OCI-LY7 (cell line): ENCODE measurements around the gene HJURP. TPM values are rescaled to one million over a fixed set of nuclear protein-coding genes. Genes with fewer than 3 reads are reported as not detected.

Source experiments
- BruUV-seq: library from RNA; stranded (reverse); fragments of 400-500 nt; replicated peaks from 2 replicates; lab custom pipeline; 2021; lab: Mats Ljungman, UMichigan
- CTCF ChIA-PET: fragments of 300-600 bp; sonication (Branson Sonifier 250); formaldehyde crosslinking; loops from one replicate; lab custom pipeline; 2022; ENCODE audit warnings: antibody characterized with exemption; ENCODE audit not compliant: unreplicated experiment; lab: Charles Lee
- POLR2A ChIA-PET: fragments of 300-600 bp; sonication (Branson Sonifier 250); formaldehyde crosslinking; loops from one replicate; lab custom pipeline; 2022; ENCODE audit warnings: antibody characterized with exemption; lab: Charles Lee
- DNase-seq: peaks from one replicate; pipeline ENCODE4 v3.0.0-alpha.2; 2015; ENCODE audit warnings: low spot score
- H2AFZ ChIP-seq: fragments of 200-600 bp; sonication (generic), shearing (Covaris generic); 2 replicates; pipeline ENCODE4 v1.6.1; 2014; ENCODE audit warnings: mild to moderate bottlenecking, antibody characterized with exemption, low read length, moderate library complexity
- H3K27ac ChIP-seq: fragments of 200-600 bp; sonication (generic); 2 replicates; pipeline ENCODE4 v1.5.1; 2014; ENCODE audit warnings: mixed run types, low read depth, mild to moderate bottlenecking, moderate library complexity, low read length, inconsistent platforms; ENCODE audit not compliant: poor library complexity, severe bottlenecking
- H3K36me3 ChIP-seq: fragments of 200-600 bp; sonication (generic); 2 replicates; pipeline ENCODE4 v1.6.1; 2014; ENCODE audit warnings: mild to moderate bottlenecking, antibody characterized with exemption, low read length, moderate library complexity, mixed read lengths; ENCODE audit not compliant: insufficient read depth
- H3K4me1 ChIP-seq: fragments of 200-600 bp; sonication (generic); 2 replicates; pipeline ENCODE4 v1.5.1; 2014; ENCODE audit warnings: mild to moderate bottlenecking, low read length; ENCODE audit not compliant: insufficient read depth, poor library complexity, severe bottlenecking
- H3K4me2 ChIP-seq: fragments of 200-600 bp; sonication (generic); 2 replicates; pipeline ENCODE4 v1.6.1; 2014; ENCODE audit warnings: mild to moderate bottlenecking, low read length
- H3K4me3 ChIP-seq: fragments of 200-600 bp; sonication (generic); 2 replicates; pipeline ENCODE4 v1.5.1; 2014; ENCODE audit warnings: mild to moderate bottlenecking, low read depth, low read length; ENCODE audit not compliant: poor library complexity, severe bottlenecking
- H3K79me2 ChIP-seq: fragments of 200-600 bp; sonication (generic); 2 replicates; pipeline ENCODE4 v1.6.1; 2016; ENCODE audit warnings: low read depth, mild to moderate bottlenecking, low read length, moderate library complexity, mixed read lengths; ENCODE audit not compliant: insufficient read depth
- H3K9me2 ChIP-seq: fragments of 200-600 bp; sonication (generic); 2 replicates; pipeline ENCODE4 v1.6.1; 2016; ENCODE audit warnings: mild to moderate bottlenecking, low read length, mixed read lengths; ENCODE audit not compliant: insufficient read depth
- H3K9me3 ChIP-seq: fragments of 200-600 bp; sonication (generic); 2 replicates; pipeline ENCODE4 v1.6.1; 2014; ENCODE audit warnings: mild to moderate bottlenecking, mixed run types, low read length, mixed read lengths
- H4K20me1 ChIP-seq: fragments of 200-600 bp; sonication (generic); 2 replicates; pipeline ENCODE4 v1.6.1; 2014; ENCODE audit warnings: mild to moderate bottlenecking, antibody characterized with exemption, low read length, moderate library complexity, mixed read lengths; ENCODE audit not compliant: insufficient read depth
- CTCF ChIP-seq: fragments of 200-600 bp; sonication (generic); conservative IDR thresholded peaks from 2 replicates; pipeline ENCODE4 v1.5.1; 2014; ENCODE audit warnings: mild to moderate bottlenecking, antibody characterized with exemption, low read length, moderate library complexity, mixed read lengths
- EZH2phosphoT487 ChIP-seq: fragments of 200-600 bp; sonication (generic); IDR thresholded peaks from 2 replicates; pipeline ENCODE4 v1.6.1; 2018; ENCODE audit warnings: low read depth, borderline replicate concordance, mild to moderate bottlenecking, mixed run types, antibody characterized with exemption, low read length, moderate library complexity, mixed read lengths
- intact Hi-C: fragments of 100-400 bp; cut with micrococcal nuclease; formaldehyde crosslinking; loops from one replicate; pipeline ENCODE4 v1.10.0; 2022; ENCODE audit not compliant: unreplicated experiment
- total RNA-seq, 2 experiments: library from RNA; depleted of rRNA in 1 of 2; stranded (reverse); fragments of >200 nt in 1 of 2; shearing (Covaris generic) in 1 of 2; gene quantifications; 2 replicates each; pipeline ENCODE4 v1.2.3, GENCODE V29; 2014 to 2022

Gene HJURP
- total RNA-seq, 2 experiments from 2014 or later, result 94.3 to 122 TPM

GRCh38 chr2:233794128-233794658, 60.1 kb downstream of the HJURP start:
- ChIA-PET CTCF (interaction anchor here (0.6 kb wide), 1 partner anchor 1445 kb away, joined by 3 read pairs; no protein-coding TSS in a partner anchor), POLR2A (no interaction called here)
- BruUV-seq, result no TSS peak
- Histone ChIP-seq H3K9me2 (no peaks in the 10 kb centered on the region), H3K4me3 (no peak overlapping the region), H3K27ac (no peak overlapping the region), H3K36me3 (no peaks in the 10 kb centered on the region), H3K9me3 (no peaks in the 10 kb centered on the region), H4K20me1 (no peaks in the 10 kb centered on the region), H3K4me2 (no peak overlapping the region), H3K4me1 (no peaks in the 10 kb centered on the region), H3K79me2 (no peaks in the 10 kb centered on the region), H2AFZ (no peak overlapping the region)
- TF ChIP-seq EZH2phosphoT487 (no peak), CTCF (no peak)
- intact Hi-C loops, result no loop called here
- DNase-seq, result no peak

GRCh38 chr2:233793465-233794127, 60.7 kb downstream of the HJURP start:
- H3K4me2 ChIP-seq, result no peak overlapping the region
- H3K4me3 ChIP-seq, result no peak overlapping the region
- H2AFZ ChIP-seq, result no peak overlapping the region
- no peaks in the 10 kb centered on the region for H3K4me1 ChIP-seq
- POLR2A ChIA-PET, result no interaction called here
- CTCF ChIA-PET, result interaction anchor here (0.6 kb wide), 1 partner anchor 1444 kb away, joined by 3 read pairs; no protein-coding TSS in a partner anchor
- intact Hi-C loops, result no loop called here
- H3K36me3 ChIP-seq, result no peaks in the 10 kb centered on the region
- H3K9me2 ChIP-seq, result no peaks in the 10 kb centered on the region
- H3K9me3 ChIP-seq, result no peaks in the 10 kb centered on the region
- no peaks in the 10 kb centered on the region for H3K79me2 ChIP-seq
- no peak for TF ChIP-seq CTCF
- TF ChIP-seq EZH2phosphoT487, result no peak
- no peak for DNase-seq
- no TSS peak for BruUV-seq
- no peak overlapping the region for H3K27ac ChIP-seq
- H4K20me1 ChIP-seq, result no peaks in the 10 kb centered on the region

- Histone ChIP-seq H3K9me2 (no peaks in the 10 kb centered on the region), H4K20me1 (no peaks in the 10 kb centered on the region), H3K27ac (no peak overlapping the region), H3K79me2 (no peaks in the 10 kb centered on the region), H2AFZ (no peak overlapping the region), H3K36me3 (no peaks in the 10 kb centered on the region), H3K4me1 (no peaks in the 10 kb centered on the region), H3K4me3 (no peak overlapping the region), H3K9me3 (no peaks in the 10 kb centered on the region), H3K4me2 (no peak overlapping the region)
- DNase-seq, result no peak
- intact Hi-C loops, result no loop called here
- POLR2A ChIA-PET, result no interaction called here
- TF ChIP-seq EZH2phosphoT487 (no peak), CTCF (no peak)
- no TSS peak for BruUV-seq
- CTCF ChIA-PET, result no interaction called here
These were observed 61.6 kb downstream of the HJURP start for GRCh38 chr2:233792720-233793119.
